Activated CD8-positive, alpha-beta T cell treated with anti-CD3 and anti-CD28 coated beads for 36 hours (primary cell): ENCODE results near the gene SCARB2. TPM values are rescaled to one million over a fixed set of nuclear protein-coding genes. Genes with fewer than 3 reads are reported as not detected.

Experiments used
- ATAC-seq: fragments of 200-7000 bp; cut with Tn5 transposase; one replicate; pipeline ENCODE4 v1.10.0; 2021; ENCODE audit warnings: mild to moderate bottlenecking, moderate library complexity
- CTCF ChIA-PET: fragments of 350-600 bp; sonication (Branson Sonifier 250); formaldehyde crosslinking; loops from one replicate; lab custom pipeline; 2021; ENCODE audit warnings: antibody characterized with exemption; lab: Charles Lee
- POLR2A ChIA-PET: fragments of 350-600 bp; sonication (Branson Sonifier 250); formaldehyde crosslinking; loops from one replicate; lab custom pipeline; 2021; ENCODE audit warnings: antibody characterized with exemption; lab: Charles Lee
- DNase-seq: peaks from one replicate; pipeline ENCODE4 v3.0.0-alpha.2; 2020
- H3K27ac Mint-ChIP-seq: one replicate; pipeline ENCODE4 v1.8.0; 2021; ENCODE audit warnings: mild to moderate bottlenecking, mixed read lengths
- H3K27me3 Mint-ChIP-seq: one replicate; pipeline ENCODE4 v1.8.0; 2021; ENCODE audit warnings: mixed read lengths
- H3K36me3 Mint-ChIP-seq: one replicate; pipeline ENCODE4 v1.8.0; 2021; ENCODE audit warnings: low read depth, mixed read lengths
- H3K4me1 Mint-ChIP-seq: one replicate; pipeline ENCODE4 v1.8.0; 2021; ENCODE audit warnings: low read depth, mixed read lengths
- H3K4me3 Mint-ChIP-seq: one replicate; pipeline ENCODE4 v1.8.0; 2021; ENCODE audit warnings: mild to moderate bottlenecking, moderate library complexity, mixed read lengths
- H3K9me3 Mint-ChIP-seq: one replicate; pipeline ENCODE4 v1.8.0; 2021; ENCODE audit warnings: mixed read lengths
- intact Hi-C: fragments of 100-400 bp; cut with micrococcal nuclease; formaldehyde crosslinking; loops from one replicate; pipeline ENCODE4 v1.10.0; 2022
- total RNA-seq, 2 experiments: library from RNA; stranded (reverse); gene quantifications; one replicate each; pipeline ENCODE4 v1.2.3, GENCODE V29; 2021
- TF ChIP-seq, protein P1 (sequence below): fragments of 200-600 bp; IDR thresholded peaks from one replicate; pipeline ENCODE4 v1.8.0; 2022; ENCODE audit warnings: antibody characterized with exemption, mild to moderate bottlenecking

SCARB2 gene
- total RNA-seq, 2 experiments from 2014 or later, result 2.6 to 3.1 TPM

DNA sequence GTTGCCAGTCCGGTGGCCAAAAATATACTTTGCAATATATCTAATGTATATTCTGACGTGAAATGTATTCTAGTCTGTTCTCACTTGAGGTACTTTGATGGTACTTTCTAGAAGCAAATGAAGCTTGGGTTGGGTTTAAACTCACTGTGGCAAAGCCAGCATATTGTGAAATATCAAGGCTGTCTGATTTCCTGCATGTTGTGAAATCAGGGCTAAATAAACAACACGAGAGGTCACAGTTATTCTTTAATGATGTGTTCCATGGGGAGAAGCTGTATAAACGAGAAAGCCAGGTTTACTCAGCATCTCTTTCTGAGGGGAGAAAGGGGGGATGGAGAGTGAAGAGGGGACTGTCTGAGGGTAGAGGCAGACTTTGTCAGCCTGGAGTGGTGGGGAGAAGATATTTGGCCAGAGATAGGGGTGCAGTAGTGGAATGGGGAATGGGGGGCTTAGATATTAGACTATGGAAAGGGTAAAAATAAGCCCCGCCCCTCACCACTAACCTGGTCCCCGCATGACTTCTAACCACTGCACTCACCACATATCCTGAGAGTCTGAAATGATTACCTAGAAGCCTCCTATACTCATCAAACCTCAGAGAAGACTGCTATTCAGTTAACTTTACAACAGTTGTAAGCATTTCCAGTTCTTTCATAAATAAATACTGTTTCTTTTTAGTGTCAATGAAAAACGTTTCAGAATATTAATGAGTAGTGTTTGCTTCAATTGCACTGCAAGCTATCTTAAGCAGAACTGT, 5.9 kb upstream of the SCARB2 start:
- Mint-ChIP-seq H3K27ac (no peak overlapping the region), H3K4me3 (no peak overlapping the region), H3K36me3 (no peaks in the 10 kb centered on the region), H3K4me1 (peaks cover 5% of the 10 kb centered on the region), H3K9me3 (no peaks in the 10 kb centered on the region), H3K27me3 (no peaks in the 10 kb centered on the region)
- intact Hi-C loops, result no loop called here
- ATAC-seq (no peak), DNase-seq (no peak)
- CTCF ChIA-PET, result interaction anchor here (1.0 to 1.3 kb wide), 2 partner anchors 10 to 42 kb away, joined by 3 read pairs; no protein-coding TSS in a partner anchor
- POLR2A ChIA-PET, result no interaction called here
- TF ChIP-seq, protein P1, sequence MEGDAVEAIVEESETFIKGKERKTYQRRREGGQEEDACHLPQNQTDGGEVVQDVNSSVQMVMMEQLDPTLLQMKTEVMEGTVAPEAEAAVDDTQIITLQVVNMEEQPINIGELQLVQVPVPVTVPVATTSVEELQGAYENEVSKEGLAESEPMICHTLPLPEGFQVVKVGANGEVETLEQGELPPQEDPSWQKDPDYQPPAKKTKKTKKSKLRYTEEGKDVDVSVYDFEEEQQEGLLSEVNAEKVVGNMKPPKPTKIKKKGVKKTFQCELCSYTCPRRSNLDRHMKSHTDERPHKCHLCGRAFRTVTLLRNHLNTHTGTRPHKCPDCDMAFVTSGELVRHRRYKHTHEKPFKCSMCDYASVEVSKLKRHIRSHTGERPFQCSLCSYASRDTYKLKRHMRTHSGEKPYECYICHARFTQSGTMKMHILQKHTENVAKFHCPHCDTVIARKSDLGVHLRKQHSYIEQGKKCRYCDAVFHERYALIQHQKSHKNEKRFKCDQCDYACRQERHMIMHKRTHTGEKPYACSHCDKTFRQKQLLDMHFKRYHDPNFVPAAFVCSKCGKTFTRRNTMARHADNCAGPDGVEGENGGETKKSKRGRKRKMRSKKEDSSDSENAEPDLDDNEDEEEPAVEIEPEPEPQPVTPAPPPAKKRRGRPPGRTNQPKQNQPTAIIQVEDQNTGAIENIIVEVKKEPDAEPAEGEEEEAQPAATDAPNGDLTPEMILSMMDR, result no peak

DNA sequence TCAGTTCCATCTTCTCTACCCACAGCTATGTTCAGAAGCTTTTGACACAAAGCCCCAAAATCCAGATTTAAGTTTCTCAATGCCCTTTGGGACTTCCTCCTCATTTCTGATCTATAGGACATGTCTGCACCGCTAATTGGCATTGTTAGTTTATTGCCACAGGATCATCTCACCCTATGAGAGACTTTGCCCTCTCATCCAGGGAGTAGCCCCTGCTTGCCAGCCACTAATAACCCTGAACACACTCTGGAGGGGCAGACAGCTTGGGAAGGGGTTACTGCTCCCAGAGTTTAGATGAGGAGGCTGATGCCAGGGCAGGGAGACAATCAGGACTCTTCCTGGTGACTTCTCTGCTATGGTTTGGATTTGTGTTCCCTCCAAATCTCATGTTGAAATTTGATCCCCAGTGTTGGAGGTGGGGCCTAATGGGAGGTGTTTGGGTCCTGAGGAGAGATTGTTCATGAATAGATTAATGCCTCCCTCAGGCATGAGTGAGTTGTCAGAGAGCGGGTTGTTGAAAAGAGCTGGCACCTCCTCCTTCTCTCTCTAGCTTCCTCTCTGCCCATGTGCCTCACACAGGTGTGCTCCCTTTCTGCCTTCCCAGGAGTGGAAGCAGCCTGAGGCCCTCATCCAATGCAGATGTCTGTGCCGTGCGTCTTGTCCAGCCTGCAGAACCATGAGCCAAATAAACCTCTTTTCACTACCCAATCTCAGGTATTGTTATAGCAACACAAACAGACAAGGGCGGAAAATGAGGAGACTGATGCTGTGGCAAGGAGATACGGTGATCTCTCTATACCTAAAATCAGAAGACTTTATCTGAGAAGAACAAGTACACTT, 3.6 kb upstream of the SCARB2 start:
- Mint-ChIP-seq H3K4me1 (peaks cover 20% of the 10 kb centered on the region), H3K4me3 (no peak overlapping the region), H3K27ac (no peak overlapping the region), H3K27me3 (no peaks in the 10 kb centered on the region), H3K9me3 (no peaks in the 10 kb centered on the region), H3K36me3 (peaks cover 2% of the 10 kb centered on the region)
- no peak for DNase-seq
- ChIA-PET CTCF (interaction anchor here (1.2 to 4.1 kb wide), 2 partner anchors 11 to 37 kb away, joined by 3 to 20 read pairs; no protein-coding TSS in a partner anchor), POLR2A (no interaction called here)
- TF ChIP-seq, protein P1, result no peak
- intact Hi-C loops, result no loop called here
- no peak for ATAC-seq

DNA sequence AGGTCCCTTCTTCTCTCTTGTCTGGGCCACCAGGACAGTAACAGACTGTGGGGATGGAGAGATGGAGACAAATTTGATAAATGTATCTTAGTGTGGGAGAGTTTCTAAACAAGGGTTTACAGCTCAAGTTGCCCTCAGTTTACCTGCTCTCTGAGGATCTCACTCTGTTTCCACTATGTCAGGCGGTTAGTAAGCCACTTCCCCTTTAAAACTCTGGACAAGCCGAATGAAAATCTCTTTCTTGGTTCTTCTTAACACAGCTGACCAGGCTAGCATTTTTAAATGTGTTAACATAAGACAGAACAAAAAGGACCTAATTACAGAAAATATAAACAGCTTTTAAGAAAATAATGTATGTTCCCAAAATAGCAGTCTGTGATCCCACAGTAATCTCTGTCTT, 2.9 kb upstream of the SCARB2 start:
- ChIA-PET CTCF (interaction anchor here (1.2 to 4.1 kb wide), 2 partner anchors 12 to 37 kb away, joined by 3 to 20 read pairs; no protein-coding TSS in a partner anchor), POLR2A (no interaction called here)
- TF ChIP-seq, protein P1, result no peak
- intact Hi-C loops, result no loop called here
- no peaks in the 10 kb centered on the region for H3K27me3 Mint-ChIP-seq
- no peak overlapping the region for H3K27ac Mint-ChIP-seq
- ATAC-seq (no peak), DNase-seq (no peak)
- H3K4me1 Mint-ChIP-seq, result peaks cover 24% of the 10 kb centered on the region
- H3K36me3 Mint-ChIP-seq, result peaks cover 2% of the 10 kb centered on the region
- H3K4me3 Mint-ChIP-seq, result no peak overlapping the region
- H3K9me3 Mint-ChIP-seq, result no peaks in the 10 kb centered on the region

DNA sequence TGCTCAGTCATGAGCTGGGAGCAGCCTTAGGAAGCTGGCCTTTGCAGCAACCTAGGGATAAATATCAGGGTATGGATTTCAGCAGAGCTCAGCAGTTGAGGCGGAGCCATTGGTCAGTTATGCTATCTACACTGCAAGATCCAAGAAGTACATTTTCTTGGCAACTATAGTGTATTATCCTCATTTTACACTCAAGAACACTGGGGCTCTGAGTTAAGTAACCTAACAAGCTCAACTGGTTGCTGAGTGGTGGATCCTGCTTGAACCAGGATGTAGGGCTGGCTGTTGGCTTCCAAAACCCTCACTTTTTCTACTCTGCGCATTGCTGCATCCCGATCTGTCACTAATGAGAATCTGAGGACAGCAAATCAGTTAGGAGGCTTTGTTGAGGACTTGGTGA, 1.5 kb upstream of the SCARB2 start:
- H3K27me3 Mint-ChIP-seq, result no peaks in the 10 kb centered on the region
- POLR2A ChIA-PET, result interaction anchor here (0.8 to 1.7 kb wide), 4 partner anchors 17 to 163 kb away, joined by 3 to 6 read pairs (median 3); no protein-coding TSS in a partner anchor
- ATAC-seq, result no peak

More for the DNA sequence above, 1.5 kb upstream of the SCARB2 start:
- H3K4me1 Mint-ChIP-seq, result peaks cover 29% of the 10 kb centered on the region
- DNase-seq, result no peak
- H3K4me3 Mint-ChIP-seq, result no peak overlapping the region
- no peak overlapping the region for H3K27ac Mint-ChIP-seq
- H3K9me3 Mint-ChIP-seq, result no peaks in the 10 kb centered on the region
- TF ChIP-seq, protein P1, result no peak
- intact Hi-C loops, result no loop called here
- CTCF ChIA-PET, result interaction anchor here (4.1 kb wide), 1 partner anchor 35 kb away, joined by 20 read pairs; no protein-coding TSS in a partner anchor
- H3K36me3 Mint-ChIP-seq, result peaks cover 2% of the 10 kb centered on the region
